GM21528 (cell line): ENCODE data around the gene ZNF839.
"Not testable (repeated sequence)": the region's sequence is repeated elsewhere in the genome, so short reads cannot be mapped to it uniquely, and the experiment has no call there.

Source experiments
- ATAC-seq: cut with Tn5 transposase; IDR thresholded peaks from one replicate; pipeline ENCODE4 v1.9.1; 2021; ENCODE audit warnings: mild to moderate bottlenecking, moderate library complexity; ENCODE audit not compliant: unreplicated experiment, low FRiP score

ZNF839 gene

GRCh38 chr14:102333795-102334705 is 14.5 kb downstream of the ZNF839 start:
- no peak for ATAC-seq

GRCh38 chr14:102335163-102335562 is 15.6 kb downstream of the ZNF839 start:
- no peak for ATAC-seq

GRCh38 chr14:102338724-102339123 is 19.2 kb downstream of the ZNF839 start:
- ATAC-seq = no peak

- no peak for ATAC-seq
Observed at GRCh38 chr14:102341566-102341965, 22.0 kb downstream of the ZNF839 start.

- ATAC-seq = no peak
Observed at GRCh38 chr14:102342238-102342637, 22.7 kb downstream of the ZNF839 start.

GRCh38 chr14:102344084-102344483 is 24.5 kb downstream of the ZNF839 start:
- ATAC-seq = no peak

- no peak for ATAC-seq
Observed at GRCh38 chr14:102344485-102344884, 24.9 kb downstream of the ZNF839 start.

GRCh38 chr14:102345232-102345631 is 25.7 kb downstream of the ZNF839 start:
- no peak for ATAC-seq

GRCh38 chr14:102346645-102347044 is 27.1 kb downstream of the ZNF839 start:
- no peak for ATAC-seq

GRCh38 chr14:102348376-102348775 is 28.8 kb downstream of the ZNF839 start:
- ATAC-seq = no peak

GRCh38 chr14:102351023-102351422 is 31.5 kb downstream of the ZNF839 start:
- ATAC-seq = no peak

GRCh38 chr14:102351593-102351992 is 32.0 kb downstream of the ZNF839 start:
- ATAC-seq = not testable (repeated sequence)

GRCh38 chr14:102352213-102352612 is 32.7 kb downstream of the ZNF839 start:
- ATAC-seq = no peak

- no peak for ATAC-seq
Observed at GRCh38 chr14:102353126-102353619, 33.6 kb downstream of the ZNF839 start.

GRCh38 chr14:102356280-102356679 is 36.7 kb downstream of the ZNF839 start:
- no peak for ATAC-seq

GRCh38 chr14:102359341-102359740 is 39.8 kb downstream of the ZNF839 start:
- no peak for ATAC-seq

- ATAC-seq = no peak
Observed at GRCh38 chr14:102360388-102360787, 40.8 kb downstream of the ZNF839 start.

- peak; percentile 37 for ATAC-seq
Observed at GRCh38 chr14:102362084-102362483, 42.5 kb downstream of the ZNF839 start.

GRCh38 chr14:102362545-102363181 is 43.1 kb downstream of the ZNF839 start, which contains the start of the genes CINP and TECPR2:
TSS of gene CINP (minus strand) at chr14:102362890. CDS start at chr14:102362851, 39 bp downstream.
TSS of gene TECPR2 (plus strand) at chr14:102362941. CDS start at chr14:102376722, 13,781 bp downstream.
- peak; percentile 88 for ATAC-seq

- peak; percentile 36 for ATAC-seq
Observed at GRCh38 chr14:102363182-102363943, 43.8 kb downstream of the ZNF839 start.
